ENCODE measurements around the gene VEGFB. TPM values are rescaled to one million over a fixed set of nuclear protein-coding genes. Genes with fewer than 3 reads are reported as not detected.

Gene VEGFB
- total and polyA plus RNA-seq, 2 of the 4 experiments (the other 2 are of a cell fraction), result 3.0 to 25.1 TPM

GRCh38 chr11:64211181-64211872 lies 23.1 kb upstream of the VEGFB start:
- Histone ChIP-seq H3K23ac (ENCODE audit: low read depth, low read length) (no peak overlapping the region), H3K18ac (ENCODE audit: low read depth, low read length) (no peak overlapping the region), H3K9ac (ENCODE audit: low read depth, low read length) (no peak overlapping the region), H3K56ac (ENCODE audit: extremely low read depth, insufficient read depth, low read length) (no peak overlapping the region), H2BK15ac (ENCODE audit: low read depth, low read length) (no peak overlapping the region), H3K9me1 (ENCODE audit: insufficient read depth, low read length) (no peaks in the 10 kb centered on the region; the same call in 1 of the 2 replicates), H3K14ac (replicated peaks; ENCODE audit: low read depth, low read length) (no peak overlapping the region), H2AK5ac (ENCODE audit: low read depth, low read length) (no peak overlapping the region), H3K79me1 (ENCODE audit: low read depth in 1 of 2, low read length in 2 of 2) (peaks cover 0 to 17% of the 10 kb centered on the region in 2 experiments; a peak in 2 of 4 replicates), H3K36me3 (ENCODE audit: control insufficient read depth, insufficient read depth, low read length) (peaks cover 7% of the 10 kb centered on the region), H3K27ac (ENCODE audit: insufficient read depth, low read length) (no peak overlapping the region), H4K8ac (ENCODE audit: low read depth in 2 of 2, low read length in 2 of 2) (no peak overlapping the region), H3K4me3 (ENCODE audit: insufficient read depth, low read depth, low read length) (no peak overlapping the region), H3K27me3 (ENCODE audit: control insufficient read depth, insufficient read depth, low read length) (no peaks in the 10 kb centered on the region), H2AFZ (replicated peaks; ENCODE audit: low read length, poor library complexity) (no peak overlapping the region), H3K4me1 (ENCODE audit: control insufficient read depth, insufficient read depth, low read length) (peaks cover 10% of the 10 kb centered on the region), H4K20me1 (ENCODE audit: insufficient read depth, low read length) (no peaks in the 10 kb centered on the region; the same call in 1 of the 2 replicates), H2BK20ac (ENCODE audit: low read depth, low read length) (no peak overlapping the region), H3K9me3 (ENCODE audit: control insufficient read depth, insufficient read depth, low read length) (no peaks in the 10 kb centered on the region), H2BK5ac (ENCODE audit: low read depth, low read length, poor library complexity, severe bottlenecking) (no peak overlapping the region), H4K91ac (ENCODE audit: insufficient read depth, low read depth, low read length) (no peak overlapping the region), H4K5ac (ENCODE audit: low read depth, low read length) (no peak overlapping the region), H2AK9ac (replicated peaks; ENCODE audit: low read depth, low read length, poor library complexity) (no peak overlapping the region), H3K4ac (ENCODE audit: low read depth, low read length) (no peak overlapping the region), H3K4me2 (ENCODE audit: low read depth, low read length) (no peak overlapping the region), H2BK120ac (ENCODE audit: low read depth, low read length) (no peak overlapping the region)
- TF ChIP-seq FOS (IDR thresholded peaks at IDR 0.05; ENCODE audit: low read depth, low read length), result no peak
- TF ChIP-seq ELK1 (IDR thresholded peaks at IDR 0.05; ENCODE audit: borderline replicate concordance, low read depth, low read length), result no peak
- TF ChIP-seq BHLHE40 (IDR thresholded peaks at IDR 0.05; ENCODE audit: low read depth, low read length), result no peak
- TF ChIP-seq RFX5 (IDR thresholded peaks at IDR 0.05; ENCODE audit: low read depth, low read length), result no peak
- no peak for TF ChIP-seq CHD1 (IDR thresholded peaks at IDR 0.05; ENCODE audit: low read depth, low read length)
- no peak for TF ChIP-seq MAFK (IDR thresholded peaks at IDR 0.05; ENCODE audit: low read depth, low read length)
- no peak for TF ChIP-seq USF2 (IDR thresholded peaks at IDR 0.05; ENCODE audit: low read depth, low read length)
- no peak for TF ChIP-seq MXI1 (IDR thresholded peaks at IDR 0.05; ENCODE audit: borderline replicate concordance, low read depth, low read length)
- TF ChIP-seq RAD21 (IDR thresholded peaks at IDR 0.05; ENCODE audit: low read length), result no peak
- TF ChIP-seq POLR2A (IDR thresholded peaks at IDR 0.05; ENCODE audit: low read depth, low read length), result no peak
- no peak for TF ChIP-seq SMC3 (IDR thresholded peaks at IDR 0.05; ENCODE audit: low read depth, low read length)
- no peak for TF ChIP-seq MAZ (IDR thresholded peaks at IDR 0.05; ENCODE audit: borderline replicate concordance, low read depth, low read length)
- no peak for TF ChIP-seq RCOR1 (IDR thresholded peaks at IDR 0.05; ENCODE audit: insufficient replicate concordance, low read length)
- TF ChIP-seq NFE2L2 (IDR thresholded peaks at IDR 0.05; ENCODE audit: low read depth, low read length), result no peak
- ATAC-seq (ENCODE audit: low read depth) (no peak), DNase-seq (no peak)
- WGBS, 2 experiments (ENCODE audit: extremely low coverage in 2 of 2, insufficient read length in 1 of 2), result 97% methylated on average over 4 of the region's 30 CpGs; no CpG with 5 or more reads in 1 of the 2 experiments
- ChIA-PET POLR2A (ENCODE audit: unreplicated experiment) (no interaction called here), CTCF (no interaction called here)
- dilution Hi-C loops (cut with HindIII; ENCODE audit: low sequenced_read_pairs, unreplicated experiment), result no loop called here
- intact Hi-C loops (cut with micrococcal nuclease), result no loop called here
- in situ Hi-C loops (cut with MboI; ENCODE audit: low sequenced_read_pairs), result no loop called here
- BruUV-seq (replicated peaks), result no TSS peak
